Gastroesophageal sphincter (tissue), 3 donors: Measurements from ENCODE around the gene AURKA.

ENCODE experiments used
- CTCF ChIP-seq, 4 experiments: fragments of 200-600 bp in 2 of 4; fragments of 450-650 bp in 2 of 4; sonication (generic) in 1 of 4; IDR thresholded peaks; one replicate each; pipeline ENCODE4 v1.5.1; 2017 to 2019; ENCODE audit warnings: antibody characterized with exemption in 4 of 4, mild to moderate bottlenecking in 2 of 4, moderate library complexity in 2 of 4
- POLR2AphosphoS5 ChIP-seq: sonication (generic); formaldehyde crosslinking; IDR thresholded peaks from one replicate; pipeline ENCODE4 v1.6.1; 2017; ENCODE audit warnings: antibody characterized with exemption

GRCh38 chr20:56423211-56423610 is 31.2 kb upstream of the AURKA start:
- TF ChIP-seq CTCF (IDR thresholded peaks at IDR 0.05) (no peak), POLR2AphosphoS5 (no peak)
